HG02678 (cell line): ENCODE measurements around the gene PGM5.
"Not testable (repeated sequence)": the region's sequence is repeated elsewhere in the genome, so short reads cannot be mapped to it uniquely, and the experiment has no call there.

Source experiments
- ATAC-seq: cut with Tn5 transposase; IDR thresholded peaks from one replicate; pipeline ENCODE4 v1.9.1; 2021; ENCODE audit warnings: mild to moderate bottlenecking, moderate library complexity; ENCODE audit not compliant: unreplicated experiment

The PGM5 gene

GRCh38 chr9:68356380-68357118, at the start of gene PGM5:
TSS of gene PGM5 (plus strand) at chr9:68356611. CDS start at chr9:68357128, 517 bp downstream.
- ATAC-seq = not testable (repeated sequence)

- not testable (repeated sequence) for ATAC-seq
These were observed 49.3 kb upstream of the PGM5 start for GRCh38 chr9:68307127-68307526.

- ATAC-seq = not testable (repeated sequence)
These were observed 48.8 kb upstream of the PGM5 start for GRCh38 chr9:68307654-68308053.

DNA sequence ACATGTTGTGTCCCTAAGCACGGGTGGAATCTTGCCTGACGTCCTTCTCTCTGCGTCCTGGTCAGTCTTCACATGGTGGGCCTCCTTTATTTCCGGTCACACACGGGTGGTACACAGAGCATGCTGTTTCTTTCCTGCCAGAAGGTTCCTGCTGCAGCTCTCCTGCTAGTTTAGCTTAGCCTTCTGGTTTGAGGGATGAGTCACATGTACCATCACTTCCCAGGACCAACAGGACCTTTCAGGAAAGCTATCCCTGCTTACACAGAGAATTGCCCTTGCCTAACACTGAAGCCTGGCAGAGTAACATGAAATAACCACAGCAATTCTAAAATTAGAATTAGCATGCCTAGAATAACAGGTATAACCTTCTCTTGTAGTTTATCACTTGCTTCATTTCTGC, 45.2 kb upstream of the PGM5 start:
- ATAC-seq = not testable (repeated sequence)

DNA sequence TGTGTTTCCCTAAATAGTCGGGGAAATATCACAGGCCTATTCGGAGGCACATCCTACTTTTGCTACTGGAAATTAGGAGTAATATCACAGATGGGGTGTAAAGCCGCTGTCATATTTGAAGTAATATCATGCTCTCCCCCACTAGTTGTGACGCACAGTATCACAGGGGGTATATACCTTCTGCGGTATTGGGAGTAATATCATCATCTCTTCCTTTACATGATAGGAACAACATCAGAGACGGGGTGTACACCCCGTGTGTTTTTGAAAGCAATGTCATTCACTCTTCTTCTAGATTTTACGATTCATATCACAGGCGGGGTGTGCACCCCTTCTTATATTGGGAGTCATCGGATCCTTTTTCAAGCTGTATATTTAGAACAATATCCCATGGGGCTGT, 38.2 kb upstream of the PGM5 start:
- ATAC-seq = not testable (repeated sequence)

- ATAC-seq = not testable (repeated sequence)
These were observed 32.7 kb upstream of the PGM5 start for GRCh38 chr9:68323749-68324148.

DNA sequence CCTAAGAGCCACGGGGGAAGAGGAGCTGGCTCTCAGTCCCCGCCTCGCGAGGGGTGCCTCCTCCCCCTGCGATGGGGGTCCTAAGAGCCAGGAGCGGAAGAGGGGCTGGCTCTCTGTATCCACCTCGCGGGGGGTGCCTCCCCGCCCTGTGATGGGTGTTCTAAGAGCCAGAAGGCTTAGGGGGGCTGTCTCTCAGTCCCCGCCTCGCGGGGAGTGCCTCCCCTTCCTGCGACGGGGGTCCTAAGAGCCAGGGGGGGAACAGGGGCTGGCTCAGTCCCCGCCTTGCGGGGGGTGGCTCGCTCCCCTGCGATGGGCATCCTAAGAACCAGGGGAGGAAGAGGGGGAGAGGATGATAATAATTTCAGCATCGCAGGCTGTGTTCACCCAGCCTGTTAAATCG, 31.9 kb upstream of the PGM5 start:
- not testable (repeated sequence) for ATAC-seq

- not testable (repeated sequence) for ATAC-seq
These were observed 27.3 kb upstream of the PGM5 start for GRCh38 chr9:68329106-68329505.

DNA sequence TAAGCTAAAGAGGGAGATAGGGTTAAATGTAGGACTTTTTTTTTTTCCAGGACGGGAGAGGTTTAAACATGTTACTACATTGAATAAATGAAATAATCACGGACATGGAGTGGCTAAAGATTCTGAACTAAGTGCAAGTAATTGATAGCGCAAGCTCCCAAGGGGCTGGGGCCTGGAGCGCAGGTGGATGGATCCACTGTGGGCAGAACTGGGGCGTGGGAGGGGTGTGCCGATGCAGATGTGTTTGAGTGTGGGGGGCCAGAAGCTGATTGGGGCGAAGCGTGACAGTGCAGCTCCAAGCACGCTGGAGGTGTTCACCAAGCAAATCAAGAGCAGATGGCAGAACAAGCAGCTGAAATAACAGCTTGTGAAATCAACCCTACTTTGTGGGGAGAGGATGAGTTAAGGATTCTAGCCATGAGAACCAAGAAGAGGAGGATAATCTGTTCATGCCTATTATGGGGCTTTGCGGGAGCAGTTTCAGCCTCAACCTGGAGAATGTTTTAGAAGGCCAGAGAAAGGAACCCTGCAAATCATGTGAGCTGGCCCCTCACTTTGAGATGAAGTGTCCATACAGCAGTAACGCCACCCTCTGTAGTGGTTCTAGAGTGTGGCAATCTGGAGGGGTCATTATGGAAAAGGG, 25.8 kb upstream of the PGM5 start:
- ATAC-seq = not testable (repeated sequence)

DNA sequence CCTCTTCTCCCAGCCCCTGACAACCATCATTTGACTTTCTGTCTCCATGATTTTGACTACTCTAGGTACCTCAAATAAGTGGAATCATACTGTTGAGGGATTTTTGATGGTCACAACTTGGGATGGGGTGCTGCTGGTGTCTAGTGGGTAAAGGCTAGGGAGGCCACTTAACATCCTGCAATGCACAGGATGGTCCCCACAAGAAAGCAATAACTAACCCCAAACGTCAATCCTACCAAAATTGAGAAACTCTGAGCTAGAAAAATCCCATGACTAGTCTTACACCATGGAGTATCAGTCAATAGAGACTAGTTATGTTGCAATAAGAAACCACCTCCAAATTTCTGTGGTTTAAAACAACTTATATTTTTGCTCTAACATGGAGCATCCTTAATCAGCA, 24.3 kb upstream of the PGM5 start:
- not testable (repeated sequence) for ATAC-seq

- ATAC-seq = not testable (repeated sequence)
These were observed 20.5 kb upstream of the PGM5 start for GRCh38 chr9:68335935-68336334.

DNA sequence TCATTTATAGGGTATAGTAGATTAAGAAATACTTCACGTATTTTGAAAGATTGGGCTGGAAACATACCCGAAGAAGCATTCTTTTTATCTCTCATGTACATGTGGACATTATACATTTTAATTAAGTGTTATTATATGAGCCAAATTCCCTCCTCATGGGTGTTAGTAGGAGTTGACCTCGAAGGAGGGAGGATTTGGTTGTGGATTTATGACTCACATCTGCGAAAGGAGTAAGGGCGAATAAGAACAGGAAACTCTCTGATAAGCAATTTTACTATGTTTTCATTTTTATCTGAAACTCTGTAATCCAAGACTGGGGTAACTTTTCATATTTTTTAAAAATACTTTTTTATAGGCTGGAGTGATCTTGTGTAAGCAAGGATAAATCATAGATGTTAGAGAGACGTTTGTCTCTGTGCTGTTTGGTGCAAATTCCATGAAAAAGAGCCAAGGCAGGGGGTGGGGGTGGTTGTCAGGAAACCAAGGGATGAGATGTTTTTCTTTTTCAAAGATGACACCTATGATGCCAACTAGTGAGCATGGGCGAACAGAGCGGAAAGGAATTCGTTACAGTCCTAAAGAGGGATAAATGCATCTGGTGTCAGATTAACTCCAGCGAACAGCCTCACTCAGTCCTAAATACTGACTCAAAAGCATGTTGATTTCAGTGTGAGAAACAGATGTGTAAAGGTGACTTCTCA, 19.6 kb upstream of the PGM5 start:
- ATAC-seq = not testable (repeated sequence)

GRCh38 chr9:68338000-68338399, 18.4 kb upstream of the PGM5 start:
- not testable (repeated sequence) for ATAC-seq

GRCh38 chr9:68342265-68343025, 14.0 kb upstream of the PGM5 start:
- ATAC-seq = peak; percentile 90

GRCh38 chr9:68343242-68343641, 13.2 kb upstream of the PGM5 start:
- not testable (repeated sequence) for ATAC-seq

DNA sequence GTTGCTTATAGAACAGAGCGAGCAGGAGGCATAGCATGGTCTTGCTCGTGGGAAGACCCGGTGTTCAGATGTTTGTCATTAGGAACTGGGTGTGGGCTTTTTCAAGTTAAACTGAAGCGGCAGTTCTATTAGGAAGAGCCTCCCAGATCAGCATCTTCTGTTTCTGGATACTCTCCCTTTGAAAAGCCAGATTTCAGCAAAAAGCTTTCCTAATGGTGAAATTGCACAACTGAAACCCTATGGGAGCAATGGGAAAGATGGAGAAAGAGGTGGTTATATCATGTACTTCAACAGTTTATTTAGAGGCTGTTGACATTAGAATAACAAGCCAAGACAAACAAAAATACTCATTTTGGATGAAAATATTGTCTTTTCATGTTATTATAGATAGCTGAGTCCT, 12.4 kb upstream of the PGM5 start:
- ATAC-seq = not testable (repeated sequence)

DNA sequence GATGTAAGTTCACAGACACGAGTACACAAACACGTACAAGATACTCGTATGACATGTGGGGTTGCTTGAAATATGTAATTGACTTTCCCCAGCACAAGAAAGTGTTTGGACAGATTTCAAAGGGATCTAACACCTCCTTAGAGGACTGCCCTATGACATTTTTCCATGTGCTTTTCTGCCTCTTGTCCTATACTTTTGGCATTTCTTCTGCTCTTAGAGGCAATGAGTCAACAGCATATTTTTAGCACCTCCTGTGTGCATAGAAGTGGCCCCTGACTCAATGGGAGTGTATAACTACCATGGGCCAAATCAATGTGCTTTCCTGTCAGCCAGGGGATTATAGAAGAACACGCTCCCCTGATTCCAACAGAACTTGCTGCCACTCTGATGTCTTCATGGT, 4.7 kb upstream of the PGM5 start:
- ATAC-seq = not testable (repeated sequence)

DNA sequence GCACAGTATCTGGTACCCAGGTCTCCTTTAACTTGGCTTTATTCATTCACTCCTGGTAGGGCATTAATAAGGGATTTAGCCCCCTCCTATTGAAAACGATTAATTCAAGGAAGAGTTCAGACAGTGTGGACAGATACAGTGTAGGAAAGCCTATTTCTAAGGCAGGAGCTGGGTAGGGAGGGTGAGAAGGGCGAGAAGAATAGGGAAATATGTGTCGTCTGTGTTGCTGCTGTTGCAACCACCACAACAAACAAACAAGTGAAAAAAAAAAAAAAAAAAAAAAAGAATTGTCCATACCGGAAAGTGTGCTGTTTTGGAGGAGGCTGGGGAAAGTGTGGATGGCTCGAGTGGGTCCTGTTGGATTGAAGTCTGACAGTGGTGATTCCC, 425 bp upstream of the PGM5 start:
- not testable (repeated sequence) for ATAC-seq

DNA sequence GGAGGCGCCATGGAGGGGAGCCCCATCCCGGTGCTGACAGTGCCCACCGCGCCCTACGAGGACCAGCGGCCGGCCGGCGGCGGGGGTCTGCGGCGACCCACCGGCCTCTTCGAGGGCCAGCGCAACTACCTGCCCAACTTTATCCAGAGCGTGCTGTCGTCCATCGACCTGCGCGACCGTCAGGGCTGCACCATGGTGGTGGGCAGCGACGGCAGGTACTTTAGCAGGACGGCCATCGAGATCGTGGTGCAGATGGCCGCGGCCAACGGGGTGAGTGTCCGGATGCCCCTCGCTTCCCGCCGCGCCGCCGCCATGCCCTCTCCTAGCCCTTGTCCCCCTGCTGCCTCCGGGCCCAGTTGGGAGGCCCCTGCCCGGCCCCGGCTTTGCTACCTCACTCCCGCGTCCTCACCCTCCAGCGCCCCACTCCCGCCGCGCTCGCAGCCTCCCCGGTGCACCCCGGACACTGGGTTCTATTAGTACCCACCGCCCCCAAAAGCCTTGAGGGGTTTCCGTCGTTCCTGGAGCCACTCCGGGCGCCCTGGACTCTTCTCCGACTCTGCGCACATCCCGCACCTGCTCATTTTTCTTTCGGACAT, 806 bp downstream of the PGM5 start:
- not testable (repeated sequence) for ATAC-seq

DNA sequence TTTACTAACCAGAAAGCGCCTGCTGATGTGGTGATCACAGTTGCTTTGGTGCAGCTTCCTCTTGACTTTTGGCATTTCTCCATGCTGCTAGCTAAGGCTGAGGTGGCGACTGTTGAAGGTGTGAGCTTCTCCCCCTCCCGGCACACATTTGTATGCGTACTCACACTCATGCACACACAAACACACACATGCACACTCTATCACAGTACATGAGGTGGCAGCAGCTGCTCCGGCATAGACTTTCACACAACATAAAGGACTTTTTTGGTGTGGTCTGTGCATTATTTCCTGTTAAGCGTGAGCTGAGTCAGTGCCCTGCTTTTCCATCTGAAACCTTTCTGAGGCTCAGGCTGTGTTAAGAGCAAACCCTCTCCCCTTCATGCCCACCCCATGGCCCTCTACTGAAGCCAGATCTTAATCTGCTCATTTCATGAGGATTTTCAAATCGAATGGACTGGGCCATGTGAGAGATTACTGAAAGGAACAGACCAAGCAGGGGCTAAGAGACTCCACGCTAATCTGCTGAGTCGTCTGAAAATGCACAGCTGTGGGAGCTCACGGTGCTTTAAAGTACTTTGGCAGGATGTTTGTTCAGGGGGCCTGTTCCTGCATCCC, 10.6 kb downstream of the PGM5 start:
- not testable (repeated sequence) for ATAC-seq
